Fibroblast of skin of abdomen (primary cell): ENCODE results near the gene PDPK1.
"Not testable (repeated sequence)": the region's sequence is repeated elsewhere in the genome, so short reads cannot be mapped to it uniquely, and the experiment has no call there.

Experiments used
- DNase-seq: peaks from one replicate; pipeline ENCODE4 v3.0.0-alpha.2; 2013

PDPK1 gene

GRCh38 chr16:2591476-2592240, 53.8 kb downstream of the PDPK1 start:
- DNase-seq, result no peak

- no peak for DNase-seq
Observed at GRCh38 chr16:2592786-2593185, 55.0 kb downstream of the PDPK1 start.

- no peak for DNase-seq
Observed at GRCh38 chr16:2595393-2596205, 57.8 kb downstream of the PDPK1 start.

- DNase-seq, result no peak
Observed at GRCh38 chr16:2596747-2597559, 59.1 kb downstream of the PDPK1 start.

GRCh38 chr16:2597560-2597902, 59.7 kb downstream of the PDPK1 start:
- no peak for DNase-seq

GRCh38 chr16:2598133-2598641, 60.4 kb downstream of the PDPK1 start:
- no peak for DNase-seq

- no peak for DNase-seq
Observed at GRCh38 chr16:2598723-2599122, 60.9 kb downstream of the PDPK1 start.

GRCh38 chr16:2599165-2599564, 61.3 kb downstream of the PDPK1 start:
- not testable (repeated sequence) for DNase-seq

GRCh38 chr16:2599785-2600184, 62.0 kb downstream of the PDPK1 start:
- not testable (repeated sequence) for DNase-seq

- not testable (repeated sequence) for DNase-seq
Observed at GRCh38 chr16:2601301-2602025, 63.6 kb downstream of the PDPK1 start.

- not testable (repeated sequence) for DNase-seq
Observed at GRCh38 chr16:2602175-2602574, 64.4 kb downstream of the PDPK1 start.

GRCh38 chr16:2603165-2604015, 65.6 kb downstream of the PDPK1 start:
- peak; percentile 97 for DNase-seq

- DNase-seq, result not testable (repeated sequence)
Observed at GRCh38 chr16:2604016-2604369, 66.2 kb downstream of the PDPK1 start.

GRCh38 chr16:2606820-2607219, 69.0 kb downstream of the PDPK1 start:
- not testable (repeated sequence) for DNase-seq

GRCh38 chr16:2609345-2609744, 71.5 kb downstream of the PDPK1 start:
- not testable (repeated sequence) for DNase-seq

- no peak for DNase-seq
Observed at GRCh38 chr16:2609827-2610470, 72.1 kb downstream of the PDPK1 start.

- no peak for DNase-seq
Observed at GRCh38 chr16:2610781-2611498, 73.1 kb downstream of the PDPK1 start.

GRCh38 chr16:2611499-2611862, 73.7 kb downstream of the PDPK1 start:
- no peak for DNase-seq

GRCh38 chr16:2611877-2612276, 74.1 kb downstream of the PDPK1 start:
- DNase-seq, result not testable (repeated sequence)

- not testable (repeated sequence) for DNase-seq
Observed at GRCh38 chr16:2613251-2613650, 75.4 kb downstream of the PDPK1 start.
